ENCODE measurements around the gene OGT. TPM values are rescaled to one million over a fixed set of nuclear protein-coding genes. Genes with fewer than 3 reads are reported as not detected.
"Not testable (repeated sequence)": the region's sequence is repeated elsewhere in the genome, so short reads cannot be mapped to it uniquely, and the experiment has no call there.

Gene OGT
- polyA plus RNA-seq, 6 donors from 2014 or later = 17.5 to 39.7 (median 29.0) TPM

- H3K27me3 Mint-ChIP-seq = no peaks in the 10 kb centered on the region
Measured at GRCh38 chrX:71578253-71579135, 45.6 kb downstream of the OGT start, which contains the start of gene GCNA. GCNA (plus strand) TSS chrX:71578437; CDS start chrX:71580822, 2,385 bp downstream.

DNA sequence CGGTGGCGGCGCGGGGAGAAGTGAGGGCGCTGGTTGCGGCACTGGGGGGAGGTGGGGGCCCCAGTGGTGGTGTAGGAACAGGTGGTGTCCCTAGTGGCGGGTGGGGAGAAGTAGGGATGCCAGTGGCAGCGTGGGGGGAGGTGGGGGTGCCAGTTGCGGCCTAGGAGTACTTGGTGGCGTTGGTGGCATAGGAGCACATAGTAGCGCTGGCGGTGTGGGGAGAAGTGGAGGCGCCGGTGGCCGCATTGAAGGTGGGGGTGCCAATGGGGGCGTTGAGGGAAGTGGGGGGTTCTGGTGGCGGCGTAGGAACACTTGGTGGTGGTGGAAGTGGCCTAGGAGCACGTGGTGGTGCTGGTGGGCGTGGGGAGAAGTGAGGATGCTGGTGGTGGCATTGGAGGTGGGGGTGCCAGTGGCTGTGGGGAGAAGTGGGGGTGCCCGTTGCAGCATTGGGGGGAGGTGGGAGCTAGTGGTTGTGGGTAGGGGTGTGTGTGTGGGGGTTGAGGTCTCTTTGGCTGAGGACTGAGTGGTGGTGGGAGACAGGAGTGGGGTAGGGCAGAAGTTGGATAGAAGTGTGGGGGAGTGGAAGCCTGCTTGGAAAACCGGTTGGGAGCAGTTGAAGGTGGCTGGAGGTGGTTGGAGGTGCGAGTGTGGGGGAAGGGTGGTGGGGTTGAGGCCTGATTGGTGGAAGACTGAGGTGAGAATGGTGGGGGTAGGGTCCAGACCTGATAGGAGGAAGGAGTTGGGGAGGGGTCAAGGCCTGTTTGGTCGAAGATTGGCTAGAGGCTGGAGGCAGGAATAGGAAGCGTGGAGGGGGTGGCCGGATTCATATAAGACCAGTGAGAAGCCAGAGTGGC is 46.5 kb downstream of the OGT start:
- Mint-ChIP-seq H3K4me3 (no peak overlapping the region), H3K36me3 (no peaks in the 10 kb centered on the region), H3K4me1 (peaks cover 0 to 9% (median 0%) of the 10 kb centered on the region in 3 donors), H3K27ac (peak overlapping the region in 1 of 6 donors; percentile 93), H3K9me3 (no peaks in the 10 kb centered on the region), H3K27me3 (no peaks in the 10 kb centered on the region)
- DNase-seq (no peak), ATAC-seq (ENCODE audit: low read depth in 2 of 2) (no peak)

More at GRCh38 chrX:71578253-71579135, 45.6 kb downstream of the OGT start, which contains the start of gene GCNA:
- Mint-ChIP-seq H3K4me1 (peaks cover 0 to 9% (median 0%) of the 10 kb centered on the region in 3 donors), H3K27ac (peak within 1 kb of the TSS in 3 of 6 donors; percentile 44 to 50 (median 47)), H3K4me3 (no peak within 1 kb of the TSS), H3K36me3 (no peaks in the 10 kb centered on the region), H3K9me3 (no peaks in the 10 kb centered on the region)
- ATAC-seq (ENCODE audit: low read depth in 2 of 2) (no peak), DNase-seq (no peak)

DNA sequence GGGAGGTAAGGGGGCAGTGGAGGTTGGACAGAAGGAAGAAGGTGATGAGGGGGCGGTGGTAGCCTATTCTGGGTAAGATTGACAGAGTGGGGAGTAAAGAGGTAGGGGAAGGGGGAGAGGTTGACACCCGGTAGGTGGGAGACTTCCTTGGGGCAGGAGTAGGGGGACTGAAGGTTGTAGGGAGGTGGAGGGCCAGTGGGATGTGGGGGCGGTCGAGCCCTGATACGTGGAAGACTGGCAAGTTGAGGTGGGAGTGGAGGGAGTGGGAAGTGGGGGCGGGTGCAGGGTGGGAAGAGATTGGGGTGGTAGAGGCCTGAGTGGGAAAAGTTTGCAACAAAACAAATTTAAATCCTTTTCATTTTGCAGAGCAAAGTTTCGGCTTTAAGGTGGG is 47.1 kb downstream of the OGT start:
- H3K27me3 Mint-ChIP-seq = no peaks in the 10 kb centered on the region
- DNase-seq (no peak), ATAC-seq (ENCODE audit: low read depth in 2 of 2) (no peak)
- peaks cover 0 to 9% (median 0%) of the 10 kb centered on the region in 3 donors for H3K4me1 Mint-ChIP-seq
- H3K9me3 Mint-ChIP-seq = no peaks in the 10 kb centered on the region
- no peak overlapping the region for H3K4me3 Mint-ChIP-seq
- no peak overlapping the region for H3K27ac Mint-ChIP-seq
- H3K36me3 Mint-ChIP-seq = no peaks in the 10 kb centered on the region

DNA sequence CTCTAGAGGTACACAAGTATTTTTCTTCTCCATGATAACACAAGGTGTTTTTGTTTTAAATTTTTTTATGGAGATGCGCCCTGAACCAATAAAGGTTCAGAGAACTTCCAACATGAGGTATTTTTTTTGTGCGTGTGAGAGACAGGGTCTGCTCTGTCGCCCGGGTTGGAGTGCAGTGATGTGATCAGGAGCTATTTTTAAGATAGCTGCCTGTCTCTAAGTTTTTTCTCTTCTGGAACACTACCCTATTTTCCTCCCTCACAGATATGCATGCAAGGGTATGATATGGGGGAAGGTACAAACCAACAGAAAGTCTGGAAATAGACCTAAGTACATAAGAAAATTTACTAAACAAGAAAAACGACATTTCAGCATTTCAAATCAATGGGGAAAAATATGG is 48.3 kb downstream of the OGT start:
- peaks cover 0 to 9% (median 0%) of the 10 kb centered on the region in 3 donors for H3K4me1 Mint-ChIP-seq
- DNase-seq (no peak), ATAC-seq (ENCODE audit: low read depth in 2 of 2) (no peak)
- H3K27me3 Mint-ChIP-seq = no peaks in the 10 kb centered on the region
- H3K36me3 Mint-ChIP-seq = no peaks in the 10 kb centered on the region
- peaks cover 0 to under 1% (median 0%) of the 10 kb centered on the region in 7 donors for H3K9me3 Mint-ChIP-seq
- no peak overlapping the region for H3K4me3 Mint-ChIP-seq
- peak overlapping the region in 1 of 6 donors; percentile 1 for H3K27ac Mint-ChIP-seq

DNA sequence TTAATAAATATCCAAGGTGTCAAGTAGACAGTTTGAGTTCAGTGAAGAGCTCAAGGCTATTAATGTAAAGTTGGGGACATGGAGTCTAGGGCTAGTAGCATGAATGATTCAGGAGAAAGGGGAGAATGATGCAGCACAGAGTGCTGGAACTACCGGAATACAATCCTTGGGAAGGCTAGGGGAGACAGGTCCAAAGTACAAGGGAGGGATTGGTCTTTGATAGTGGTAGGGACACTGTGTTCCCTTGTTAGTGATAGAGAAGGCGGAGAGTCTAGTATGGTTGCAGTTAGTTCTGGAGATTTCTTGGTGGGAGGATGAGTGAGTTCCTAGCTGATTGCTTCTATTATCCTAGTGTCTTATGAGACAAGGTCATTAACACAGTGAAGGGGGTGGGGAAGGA is 54.0 kb downstream of the OGT start:
- no peak for ATAC-seq (ENCODE audit: low read depth in 2 of 2)
- peaks cover 0 to 2% (median 0%) of the 10 kb centered on the region in 7 donors for H3K9me3 Mint-ChIP-seq
- H3K4me3 Mint-ChIP-seq = no peak overlapping the region
- H3K36me3 Mint-ChIP-seq = no peaks in the 10 kb centered on the region
- H3K27me3 Mint-ChIP-seq = no peaks in the 10 kb centered on the region
- no peak for DNase-seq
- peak overlapping the region in 1 of 6 donors; percentile 49 for H3K27ac Mint-ChIP-seq
- H3K4me1 Mint-ChIP-seq = no peaks in the 10 kb centered on the region

- not testable (repeated sequence) for DNase-seq; H3K27ac Mint-ChIP-seq; H3K36me3 Mint-ChIP-seq; H3K4me1 Mint-ChIP-seq; H3K27me3 Mint-ChIP-seq; H3K9me3 Mint-ChIP-seq; H3K4me3 Mint-ChIP-seq; ATAC-seq (ENCODE audit: low read depth in 2 of 2)
Measured at GRCh38 chrX:71593210-71593609, 60.3 kb downstream of the OGT start.

GRCh38 chrX:71599965-71600364 is 67.1 kb downstream of the OGT start:
- H3K36me3 Mint-ChIP-seq = peaks cover 14 to 29% of the 10 kb centered on the region in 2 donors
- DNase-seq (no peak), ATAC-seq (ENCODE audit: low read depth in 2 of 2) (no peak)
- H3K27me3 Mint-ChIP-seq = no peaks in the 10 kb centered on the region
- no peaks in the 10 kb centered on the region for H3K4me1 Mint-ChIP-seq
- no peak overlapping the region for H3K27ac Mint-ChIP-seq
- no peak overlapping the region for H3K4me3 Mint-ChIP-seq
- H3K9me3 Mint-ChIP-seq = peaks cover 0 to 3% (median 0%) of the 10 kb centered on the region in 7 donors

- H3K36me3 Mint-ChIP-seq = peaks cover 27 to 29% of the 10 kb centered on the region in 2 donors
- no peak overlapping the region for H3K27ac Mint-ChIP-seq
- ATAC-seq (ENCODE audit: low read depth in 2 of 2) (no peak), DNase-seq (no peak)
- H3K4me3 Mint-ChIP-seq = peak overlapping the region in 1 of 8 donors; percentile 17
- H3K9me3 Mint-ChIP-seq = peaks cover 0 to 7% (median 0%) of the 10 kb centered on the region in 7 donors
- peaks cover 0 to 6% (median 0%) of the 10 kb centered on the region in 3 donors for H3K27me3 Mint-ChIP-seq
- H3K4me1 Mint-ChIP-seq = peaks cover 0 to 16% (median 9%) of the 10 kb centered on the region in 3 donors
Measured at GRCh38 chrX:71603618-71604017, 70.7 kb downstream of the OGT start.

DNA sequence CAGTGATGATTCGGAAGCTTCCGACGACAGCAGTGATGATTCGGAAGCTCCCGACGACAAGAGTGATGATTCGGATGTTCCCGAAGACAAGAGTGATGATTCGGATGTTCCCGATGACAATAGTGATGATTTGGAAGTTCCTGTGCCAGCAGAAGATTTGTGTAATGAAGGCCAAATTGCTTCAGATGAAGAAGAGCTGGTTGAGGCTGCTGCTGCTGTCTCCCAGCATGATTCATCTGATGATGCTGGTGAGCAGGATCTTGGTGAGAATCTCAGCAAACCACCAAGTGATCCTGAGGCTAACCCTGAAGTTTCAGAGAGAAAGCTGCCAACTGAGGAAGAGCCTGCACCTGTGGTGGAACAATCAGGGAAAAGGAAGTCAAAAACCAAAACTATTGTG is 71.2 kb downstream of the OGT start:
- H3K27me3 Mint-ChIP-seq = peaks cover 0 to 6% (median 0%) of the 10 kb centered on the region in 3 donors
- peaks cover 3 to 18% (median 11%) of the 10 kb centered on the region in 3 donors for H3K4me1 Mint-ChIP-seq
- H3K4me3 Mint-ChIP-seq = no peak overlapping the region
- peaks cover 27 to 33% of the 10 kb centered on the region in 2 donors for H3K36me3 Mint-ChIP-seq
- peak overlapping the region in 1 of 6 donors; percentile 63 for H3K27ac Mint-ChIP-seq
- no peak for DNase-seq
- H3K9me3 Mint-ChIP-seq = peaks cover 0 to 7% (median 0%) of the 10 kb centered on the region in 7 donors
- no peak for ATAC-seq (ENCODE audit: low read depth in 2 of 2)

GRCh38 chrX:71604796-71605568 is 72.1 kb downstream of the OGT start:
- Mint-ChIP-seq H3K36me3 (peaks cover 27 to 33% of the 10 kb centered on the region in 2 donors), H3K27ac (peak overlapping the region in 1 of 6 donors; percentile 47), H3K27me3 (peaks cover 0 to 6% (median 0%) of the 10 kb centered on the region in 3 donors), H3K9me3 (peaks cover 0 to 7% (median 0%) of the 10 kb centered on the region in 7 donors), H3K4me1 (peaks cover 4 to 19% (median 15%) of the 10 kb centered on the region in 3 donors), H3K4me3 (no peak overlapping the region)
- DNase-seq (no peak), ATAC-seq (ENCODE audit: low read depth in 2 of 2) (no peak)

- Mint-ChIP-seq H3K4me3 (peak overlapping the region in 1 of 8 donors; percentile 71), H3K4me1 (peaks cover 4 to 19% (median 15%) of the 10 kb centered on the region in 3 donors), H3K27me3 (peaks cover 0 to 6% (median 0%) of the 10 kb centered on the region in 3 donors), H3K36me3 (peaks cover 27 to 41% of the 10 kb centered on the region in 2 donors), H3K9me3 (peaks cover 0 to 7% (median 0%) of the 10 kb centered on the region in 7 donors), H3K27ac (peak overlapping the region in 2 of 6 donors; percentile 2 to 42)
- ATAC-seq (ENCODE audit: low read depth in 2 of 2) (no peak), DNase-seq (no peak)
Measured at GRCh38 chrX:71606536-71607216, 73.8 kb downstream of the OGT start.

DNA sequence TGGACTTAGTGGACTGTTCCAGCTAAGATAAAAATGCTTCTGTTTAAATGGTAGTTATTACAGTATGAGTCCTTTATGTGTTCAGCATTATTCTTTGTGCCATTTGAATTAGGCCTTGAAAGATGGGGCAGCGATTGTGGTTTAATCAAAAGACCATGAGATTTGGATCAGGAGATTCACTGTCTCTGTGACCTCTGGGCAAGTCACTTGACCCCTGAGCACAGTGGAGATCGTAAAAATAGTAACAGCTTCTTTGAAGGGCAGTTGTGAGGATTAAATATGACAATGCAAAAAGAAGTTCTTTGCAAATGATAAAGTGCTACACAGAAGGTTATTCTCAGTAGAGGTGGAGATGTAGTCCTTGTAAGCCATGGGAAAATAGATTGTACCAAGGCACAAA is 74.6 kb downstream of the OGT start:
- peaks cover 0 to 6% (median 0%) of the 10 kb centered on the region in 3 donors for H3K27me3 Mint-ChIP-seq
- H3K4me1 Mint-ChIP-seq = peaks cover 4 to 19% (median 15%) of the 10 kb centered on the region in 3 donors
- no peak overlapping the region for H3K4me3 Mint-ChIP-seq
- H3K36me3 Mint-ChIP-seq = peaks cover 19 to 41% of the 10 kb centered on the region in 2 donors
- no peak for DNase-seq
- H3K27ac Mint-ChIP-seq = peak overlapping the region in 1 of 6 donors; percentile 2
- peaks cover 0 to 7% (median 0%) of the 10 kb centered on the region in 7 donors for H3K9me3 Mint-ChIP-seq
- ATAC-seq (ENCODE audit: low read depth in 2 of 2) = no peak
